ENCODE data around the gene FRMPD4.

DNA sequence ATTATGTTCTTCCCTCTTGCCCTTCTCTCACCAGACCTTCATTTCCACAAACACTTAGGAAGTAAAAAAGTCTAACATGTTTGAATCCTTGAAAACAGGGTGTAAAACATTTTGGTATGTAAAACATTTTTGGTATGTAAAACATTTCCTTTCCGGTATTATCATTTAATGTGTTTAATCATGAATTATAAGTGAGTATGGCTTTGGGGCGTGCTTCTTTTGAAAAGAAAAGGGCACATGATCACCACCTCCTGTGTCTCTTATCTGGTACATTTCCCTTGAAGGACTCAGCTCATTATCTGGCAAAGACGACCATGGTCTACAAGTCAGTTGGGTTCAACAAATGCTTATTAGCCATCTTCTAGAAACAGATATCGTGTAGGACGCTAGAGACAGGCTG lies 283.6 kb downstream of the FRMPD4 start:
- TF ChIP-seq NFE2L2 (IDR thresholded peaks at IDR 0.05; ENCODE audit: low read length) = no peak
- TF ChIP-seq MYC (CRISPR knock-in tag; IDR thresholded peaks at IDR 0.05; ENCODE audit: borderline replicate concordance) = no peak
- TF ChIP-seq PBX3 (CRISPR knock-in tag; IDR thresholded peaks at IDR 0.05; ENCODE audit: borderline replicate concordance) = no peak
- TF ChIP-seq, protein P1, sequence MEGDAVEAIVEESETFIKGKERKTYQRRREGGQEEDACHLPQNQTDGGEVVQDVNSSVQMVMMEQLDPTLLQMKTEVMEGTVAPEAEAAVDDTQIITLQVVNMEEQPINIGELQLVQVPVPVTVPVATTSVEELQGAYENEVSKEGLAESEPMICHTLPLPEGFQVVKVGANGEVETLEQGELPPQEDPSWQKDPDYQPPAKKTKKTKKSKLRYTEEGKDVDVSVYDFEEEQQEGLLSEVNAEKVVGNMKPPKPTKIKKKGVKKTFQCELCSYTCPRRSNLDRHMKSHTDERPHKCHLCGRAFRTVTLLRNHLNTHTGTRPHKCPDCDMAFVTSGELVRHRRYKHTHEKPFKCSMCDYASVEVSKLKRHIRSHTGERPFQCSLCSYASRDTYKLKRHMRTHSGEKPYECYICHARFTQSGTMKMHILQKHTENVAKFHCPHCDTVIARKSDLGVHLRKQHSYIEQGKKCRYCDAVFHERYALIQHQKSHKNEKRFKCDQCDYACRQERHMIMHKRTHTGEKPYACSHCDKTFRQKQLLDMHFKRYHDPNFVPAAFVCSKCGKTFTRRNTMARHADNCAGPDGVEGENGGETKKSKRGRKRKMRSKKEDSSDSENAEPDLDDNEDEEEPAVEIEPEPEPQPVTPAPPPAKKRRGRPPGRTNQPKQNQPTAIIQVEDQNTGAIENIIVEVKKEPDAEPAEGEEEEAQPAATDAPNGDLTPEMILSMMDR (CRISPR knock-in tag; IDR thresholded peaks at IDR 0.05) = no peak
- no peak for TF ChIP-seq DDIT3 (CRISPR knock-in tag; IDR thresholded peaks at IDR 0.05)
- TF ChIP-seq, protein P2, sequence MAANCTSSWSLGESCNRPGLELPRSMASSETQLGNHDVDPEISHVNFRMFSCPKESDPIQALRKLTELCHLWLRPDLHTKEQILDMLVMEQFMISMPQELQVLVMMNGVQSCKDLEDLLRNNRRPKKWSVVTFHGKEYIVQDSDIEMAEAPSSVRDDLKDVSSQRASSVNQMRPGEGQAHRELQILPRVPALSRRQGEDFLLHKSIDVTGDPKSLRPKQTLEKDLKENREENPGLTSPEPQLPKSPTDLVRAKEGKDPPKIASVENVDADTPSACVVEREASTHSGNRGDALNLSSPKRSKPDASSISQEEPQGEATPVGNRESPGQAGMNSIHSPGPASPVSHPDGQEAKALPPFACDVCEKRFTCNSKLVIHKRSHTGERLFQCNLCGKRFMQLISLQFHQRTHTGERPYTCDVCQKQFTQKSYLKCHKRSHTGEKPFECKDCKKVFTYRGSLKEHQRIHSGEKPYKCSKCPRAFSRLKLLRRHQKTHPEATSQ (CRISPR knock-in tag; IDR thresholded peaks at IDR 0.05; ENCODE audit: borderline replicate concordance) = no peak
- no peak for TF ChIP-seq ZBTB3 (CRISPR knock-in tag; IDR thresholded peaks at IDR 0.05; ENCODE audit: borderline replicate concordance, low read depth)
- no peak for TF ChIP-seq POLR2A (IDR thresholded peaks at IDR 0.05; ENCODE audit: insufficient read depth in 1 of 2, low read depth in 2 of 2, low read length in 2 of 2)
- TF ChIP-seq RAD21 (CRISPR knock-in tag; IDR thresholded peaks at IDR 0.05) = no peak
- TF ChIP-seq ZSCAN20 (CRISPR knock-in tag; IDR thresholded peaks at IDR 0.05; ENCODE audit: borderline replicate concordance) = no peak
- TF ChIP-seq TOPORS (CRISPR knock-in tag; IDR thresholded peaks at IDR 0.05) = no peak

Data from HepG2 (cell line).